Neuronal stem cell (in vitro differentiated cells): ENCODE measurements around the gene MRPL53.

ENCODE experiments used
- DNase-seq: peaks from one replicate; pipeline ENCODE4 v3.0.0-alpha.2; 2013; ENCODE audit warnings: low spot score
- H2AFZ ChIP-seq: one replicate; pipeline ENCODE4 v1.6.1; 2013; ENCODE audit warnings: mild to moderate bottlenecking, low read length, inconsistent platforms
- H2AK5ac ChIP-seq: 2 replicates; pipeline ENCODE4 v1.6.1; 2013; ENCODE audit warnings: low read depth, mild to moderate bottlenecking, inconsistent platforms, low read length, moderate library complexity, mixed read lengths
- H2BK120ac ChIP-seq: 2 replicates; pipeline ENCODE4 v1.6.1; 2013; ENCODE audit warnings: low read depth, mild to moderate bottlenecking, inconsistent platforms, low read length, moderate library complexity, mixed read lengths
- H2BK12ac ChIP-seq: one replicate; pipeline ENCODE4 v1.6.1; 2013; ENCODE audit warnings: low read length, inconsistent platforms
- H2BK15ac ChIP-seq: 2 replicates; pipeline ENCODE4 v1.6.1; 2013; ENCODE audit warnings: mild to moderate bottlenecking, low read length, inconsistent platforms, mixed read lengths
- H2BK5ac ChIP-seq: one replicate; pipeline ENCODE4 v1.6.1; 2013; ENCODE audit warnings: inconsistent platforms, mild to moderate bottlenecking, low read length, moderate library complexity
- H3K14ac ChIP-seq: one replicate; pipeline ENCODE4 v1.6.1; 2013; ENCODE audit warnings: low read length, inconsistent platforms
- H3K18ac ChIP-seq: 2 replicates; pipeline ENCODE4 v1.6.1; 2013; ENCODE audit warnings: low read length, inconsistent platforms
- H3K23ac ChIP-seq: 2 replicates; pipeline ENCODE4 v1.6.1; 2013; ENCODE audit warnings: low read depth, mild to moderate bottlenecking, mixed read lengths, low read length, inconsistent platforms; ENCODE audit not compliant: poor library complexity
- H3K27ac ChIP-seq: replicated peaks from 3 replicates; pipeline ENCODE4 v1.5.1; 2013; ENCODE audit warnings: low read length, inconsistent platforms
- H3K27me3 ChIP-seq, 3 experiments: 2 replicates each; pipeline ENCODE4 v1.6.1; 2013; ENCODE audit warnings: low read length in 3 of 3, mild to moderate bottlenecking in 2 of 3, inconsistent platforms in 1 of 3, low read depth in 1 of 3, mixed read lengths in 1 of 3, moderate library complexity in 1 of 3; ENCODE audit not compliant: control insufficient read depth in 3 of 3, insufficient read depth in 3 of 3
- H3K36me3 ChIP-seq, 2 donors: replicated peaks in 1 of 2; 2 replicates each; pipeline ENCODE4 v1.6.1; 2013; ENCODE audit warnings: low read length in 2 of 2; ENCODE audit not compliant: control insufficient read depth in 2 of 2, insufficient read depth in 2 of 2
- H3K4ac ChIP-seq: 2 replicates; pipeline ENCODE4 v1.6.1; 2013; ENCODE audit warnings: inconsistent platforms, mild to moderate bottlenecking, low read length, moderate library complexity
- H3K4me1 ChIP-seq, 2 donors: 1 replicate in 1 of 2; 2 replicates in 1 of 2; pipeline ENCODE4 v1.6.1; 2013; ENCODE audit warnings: low read length in 2 of 2, low read depth in 1 of 2; ENCODE audit not compliant: control insufficient read depth in 2 of 2, insufficient read depth in 1 of 2
- H3K4me2 ChIP-seq: one replicate; pipeline ENCODE4 v1.6.1; 2013; ENCODE audit warnings: mild to moderate bottlenecking, low read length, inconsistent platforms; ENCODE audit not compliant: insufficient read depth, poor library complexity, severe bottlenecking
- H3K4me3 ChIP-seq, 2 donors: 2 replicates each; pipeline ENCODE4 v1.5.1; 2013; ENCODE audit warnings: low read length in 2 of 2, mild to moderate bottlenecking in 2 of 2, inconsistent platforms in 1 of 2, moderate library complexity in 1 of 2
- H3K79me1 ChIP-seq: one replicate; pipeline ENCODE4 v1.6.1; 2013; ENCODE audit warnings: low read depth, mild to moderate bottlenecking, inconsistent platforms, low read length, moderate library complexity
- H3K9ac ChIP-seq: one replicate; pipeline ENCODE4 v1.6.1; 2013; ENCODE audit warnings: mild to moderate bottlenecking, low read depth, low read length, inconsistent platforms; ENCODE audit not compliant: poor library complexity
- H3K9me3 ChIP-seq, 2 donors: replicated peaks in 1 of 2; 2 replicates each; pipeline versions ENCODE3 to v1.6.1; 2013; ENCODE audit warnings: low read length in 2 of 2, mild to moderate bottlenecking in 2 of 2, inconsistent platforms in 1 of 2, low read depth in 1 of 2, mixed read lengths in 1 of 2, moderate library complexity in 1 of 2; ENCODE audit not compliant: control insufficient read depth in 2 of 2, insufficient read depth in 1 of 2
- H4K8ac ChIP-seq: one replicate; pipeline ENCODE4 v1.6.1; 2013; ENCODE audit warnings: low read depth, mild to moderate bottlenecking, inconsistent platforms, low read length, moderate library complexity
- H4K91ac ChIP-seq: one replicate; pipeline ENCODE4 v1.6.1; 2013; ENCODE audit warnings: low read length, low read depth, mild to moderate bottlenecking, inconsistent platforms; ENCODE audit not compliant: poor library complexity
- WGBS, 2 donors: extraction: QIAGEN DNeasy Blood & Tissue Kit; methylation state at CpG; one replicate each; pipeline ENCODE4 v1.1.7; 2013; ENCODE audit warnings: missing lambda C conversion rate in 2 of 2, mixed read lengths in 1 of 2; ENCODE audit not compliant: insufficient read length in 2 of 2, insufficient replicate concordance in 1 of 2; ENCODE audit errors: extremely low coverage in 2 of 2; 5-methylcytosine and 5-hydroxymethylcytosine counted together

Gene MRPL53

GRCh38 chr2:74474899-74475298, 2.4 kb upstream of the MRPL53 start:
- H4K8ac ChIP-seq = no peak overlapping the region
- H3K36me3 ChIP-seq = peaks cover 24 to 53% of the 10 kb centered on the region in 2 donors
- H4K91ac ChIP-seq = no peak overlapping the region
- H2BK15ac ChIP-seq = no peak overlapping the region
- H3K79me1 ChIP-seq = no peaks in the 10 kb centered on the region
- WGBS, 2 donors = no CpG with 5 or more reads among the region's 5 CpGs
- H2BK120ac ChIP-seq = no peak overlapping the region
- peaks cover 6 to 11% of the 10 kb centered on the region in 2 donors for H3K4me1 ChIP-seq
- H3K4ac ChIP-seq = no peak overlapping the region
- no peak overlapping the region for H2AK5ac ChIP-seq
- H3K27ac ChIP-seq = no peak overlapping the region
- no peak overlapping the region for H3K23ac ChIP-seq
- H2AFZ ChIP-seq = no peak overlapping the region
- H2BK5ac ChIP-seq = no peak overlapping the region
- no peak overlapping the region for H3K4me2 ChIP-seq
- no peaks in the 10 kb centered on the region for H3K27me3 ChIP-seq
- no peaks in the 10 kb centered on the region for H3K9me3 ChIP-seq
- H3K9ac ChIP-seq = no peak overlapping the region
- no peak overlapping the region for H2BK12ac ChIP-seq
- H3K14ac ChIP-seq = no peak overlapping the region
- no peak overlapping the region for H3K4me3 ChIP-seq
- DNase-seq = no peak
- no peak overlapping the region for H3K18ac ChIP-seq

DNA sequence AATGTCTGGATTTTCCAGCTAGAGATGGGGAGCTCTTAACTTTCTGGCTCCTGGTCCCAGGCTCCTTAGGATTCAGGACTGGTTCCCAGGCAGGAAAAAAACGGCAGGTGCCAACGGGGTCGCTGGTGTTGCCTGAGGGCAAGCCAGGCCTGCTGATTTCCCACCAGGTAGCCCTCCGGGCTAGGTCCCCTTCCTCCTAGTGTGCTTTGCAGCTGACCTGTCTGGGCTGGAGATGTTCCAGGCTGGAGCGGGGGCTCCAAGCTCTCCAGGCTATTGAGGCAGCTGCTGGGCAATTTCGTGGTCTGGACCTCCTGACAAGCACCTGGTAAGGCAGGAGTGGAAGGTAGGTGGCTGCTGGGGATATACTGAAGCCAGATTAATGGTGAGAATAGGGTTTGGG, 2.0 kb upstream of the MRPL53 start:
- H3K9ac ChIP-seq = no peak overlapping the region
- no peak overlapping the region for H3K23ac ChIP-seq
- no peak overlapping the region for H2BK5ac ChIP-seq
- no peak overlapping the region for H2BK12ac ChIP-seq
- H3K27ac ChIP-seq = no peak overlapping the region
- H3K36me3 ChIP-seq = peaks cover 24 to 49% of the 10 kb centered on the region in 2 donors
- H3K4ac ChIP-seq = no peak overlapping the region
- H3K79me1 ChIP-seq = no peaks in the 10 kb centered on the region
- peaks cover 6 to 11% of the 10 kb centered on the region in 2 donors for H3K4me1 ChIP-seq
- H4K8ac ChIP-seq = no peak overlapping the region
- H3K4me2 ChIP-seq = no peak overlapping the region
- no peak overlapping the region for H2AFZ ChIP-seq
- no peak for DNase-seq
- H3K27me3 ChIP-seq = no peaks in the 10 kb centered on the region
- H2AK5ac ChIP-seq = no peak overlapping the region
- no peak overlapping the region for H2BK15ac ChIP-seq
- H3K9me3 ChIP-seq = no peaks in the 10 kb centered on the region
- no peak overlapping the region for H3K18ac ChIP-seq
- no peak overlapping the region for H3K4me3 ChIP-seq
- no CpG with 5 or more reads among the region's 6 CpGs for WGBS, 2 donors
- H4K91ac ChIP-seq = no peak overlapping the region
- no peak overlapping the region for H3K14ac ChIP-seq
- H2BK120ac ChIP-seq = no peak overlapping the region

DNA sequence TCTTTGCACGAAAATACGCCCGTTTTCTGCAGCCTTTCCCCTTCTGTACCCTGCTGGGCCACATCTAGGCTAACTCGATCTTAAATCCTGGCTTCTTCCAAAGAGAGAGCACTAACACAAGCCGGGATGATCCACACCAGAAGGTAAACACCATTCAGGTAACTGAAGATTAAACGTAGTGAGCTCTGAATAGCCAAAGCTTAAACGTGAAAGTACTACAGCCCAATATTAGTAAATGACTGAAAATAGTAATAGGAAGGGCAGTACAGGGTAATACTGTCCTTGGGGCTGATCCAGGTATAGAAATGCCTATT, 422 bp upstream of the MRPL53 start:
- H3K4me2 ChIP-seq = peak overlapping the region; percentile 87
- no peak overlapping the region for H2BK12ac ChIP-seq
- H4K8ac ChIP-seq = peak overlapping the region; percentile 58
- H2BK15ac ChIP-seq = no peak overlapping the region
- H3K27me3 ChIP-seq = no peaks in the 10 kb centered on the region
- WGBS, 2 donors = no CpG with 5 or more reads among the region's 7 CpGs
- peaks cover 24 to 44% of the 10 kb centered on the region in 2 donors for H3K36me3 ChIP-seq
- H2AK5ac ChIP-seq = no peak overlapping the region
- peak overlapping the region; percentile 81 for H3K9ac ChIP-seq
- H2BK120ac ChIP-seq = no peak overlapping the region
- H4K91ac ChIP-seq = no peak overlapping the region
- no peak overlapping the region for H3K4ac ChIP-seq
- no peak for DNase-seq
- no peak overlapping the region for H3K14ac ChIP-seq
- H3K79me1 ChIP-seq = no peaks in the 10 kb centered on the region
- H2BK5ac ChIP-seq = no peak overlapping the region
- no peaks in the 10 kb centered on the region for H3K9me3 ChIP-seq
- H2AFZ ChIP-seq = peak overlapping the region; percentile 83
- H3K4me1 ChIP-seq = peaks cover 6 to 11% of the 10 kb centered on the region in 2 donors
- peak overlapping the region; percentile 74 to 89 for H3K4me3 ChIP-seq
- no peak overlapping the region for H3K23ac ChIP-seq
- peak overlapping the region; percentile 63 for H3K18ac ChIP-seq
- H3K27ac ChIP-seq = peak overlapping the region; percentile 87

DNA sequence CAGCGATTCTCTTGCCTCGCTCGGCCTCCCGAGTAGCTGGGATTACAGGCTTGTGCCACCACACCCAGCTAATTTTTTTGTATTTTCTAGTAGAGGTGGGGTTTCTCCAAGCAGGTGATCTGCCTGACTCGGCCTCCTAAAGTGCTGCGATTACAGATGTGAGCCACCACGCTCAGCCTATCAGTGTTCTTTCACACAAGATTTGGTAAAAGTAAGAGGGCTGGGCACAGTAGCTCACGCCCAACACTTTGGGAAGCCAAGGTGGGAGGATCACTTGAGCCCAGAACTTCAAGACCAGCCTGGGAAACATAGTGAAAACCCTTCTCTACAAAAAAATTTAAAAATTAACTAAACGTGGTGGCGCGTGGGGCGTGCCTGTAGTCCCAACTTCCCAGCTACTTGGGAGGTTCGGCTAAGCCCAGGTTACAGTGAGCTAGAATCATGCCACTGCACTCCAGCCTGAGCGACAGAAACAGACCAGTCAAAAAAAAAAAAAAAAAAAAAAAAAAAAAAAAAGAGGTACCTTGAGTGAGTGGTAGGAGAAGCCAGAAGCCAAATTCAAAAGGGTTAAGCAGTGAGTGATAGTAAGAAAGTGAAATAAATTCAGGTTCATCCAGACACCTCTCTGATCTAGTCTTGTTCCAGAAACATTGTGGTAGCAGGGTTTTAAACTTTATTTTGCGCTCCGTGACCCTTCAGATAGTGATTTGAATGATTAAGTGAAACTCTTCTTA, 981 bp downstream of the MRPL53 start:
- H3K4me1 ChIP-seq = peaks cover 6 to 11% of the 10 kb centered on the region in 2 donors
- no peak overlapping the region for H2BK120ac ChIP-seq
- no peak overlapping the region for H3K18ac ChIP-seq
- no peak overlapping the region for H2AK5ac ChIP-seq
- H2AFZ ChIP-seq = peak overlapping the region; percentile 83
- peaks cover 15 to 31% of the 10 kb centered on the region in 2 donors for H3K36me3 ChIP-seq
- no peak overlapping the region for H3K4ac ChIP-seq
- no peak overlapping the region for H3K14ac ChIP-seq
- peak overlapping the region; percentile 96 for H3K23ac ChIP-seq
- H2BK5ac ChIP-seq = no peak overlapping the region
- H3K27ac ChIP-seq = peak overlapping the region; percentile 87
- no peak overlapping the region for H2BK15ac ChIP-seq
- no peak overlapping the region for H4K8ac ChIP-seq
- H3K79me1 ChIP-seq = no peaks in the 10 kb centered on the region
- H3K9ac ChIP-seq = peak overlapping the region; percentile 91
- WGBS, 2 donors = no CpG with 5 or more reads among the region's 16 CpGs
- H2BK12ac ChIP-seq = no peak overlapping the region
- no peaks in the 10 kb centered on the region for H3K27me3 ChIP-seq
- H3K4me2 ChIP-seq = peak overlapping the region; percentile 87
- DNase-seq = no peak
- H3K4me3 ChIP-seq = peak overlapping the region; percentile 74 to 89
- H3K9me3 ChIP-seq = no peaks in the 10 kb centered on the region
- H4K91ac ChIP-seq = no peak overlapping the region
